Uterus (tissue), 4 donors: Measurements from ENCODE around the gene IDH2. TPM values are rescaled to one million over a fixed set of nuclear protein-coding genes. Genes with fewer than 3 reads are reported as not detected.

Source experiments
- DNase-seq, 2 donors: peaks; one replicate each; pipeline ENCODE4 v3.0.0-alpha.2; 2019 to 2020
- H3K27ac ChIP-seq, 2 donors: fragments of 200-600 bp; sonication (generic); 1 replicate in 1 of 2; 2 replicates in 1 of 2; pipeline ENCODE4 v1.5.1; 2016 to 2018
- H3K27me3 ChIP-seq, 2 donors: fragments of 200-600 bp; sonication (generic); one replicate each; pipeline ENCODE4 v1.5.1; 2018 to 2019; ENCODE audit warnings: control low read depth in 1 of 2
- H3K36me3 ChIP-seq, 2 donors: fragments of 200-600 bp; sonication (generic); one replicate each; pipeline ENCODE4 v1.5.1; 2019; ENCODE audit warnings: control low read depth in 1 of 2
- H3K4me1 ChIP-seq, 2 donors: fragments of 200-600 bp; sonication (generic); one replicate each; pipeline ENCODE4 v1.5.1; 2018 to 2019; ENCODE audit warnings: control low read depth in 1 of 2
- H3K4me3 ChIP-seq, 2 donors: fragments of 200-600 bp; sonication (generic); 1 replicate in 1 of 2; 2 replicates in 1 of 2; pipeline ENCODE4 v1.5.1; 2018 to 2019; ENCODE audit warnings: mild to moderate bottlenecking in 1 of 2
- H3K9me3 ChIP-seq, 2 donors: fragments of 200-600 bp; sonication (generic); one replicate each; pipeline ENCODE4 v1.5.1; 2019; ENCODE audit warnings: control low read depth in 1 of 2
- CTCF ChIP-seq, 4 experiments: fragments of 200-600 bp in 2 of 4; fragments of 450-650 bp in 2 of 4; sonication (generic) in 2 of 4; IDR thresholded peaks; one replicate each; pipeline ENCODE4 v1.5.1; 2016 to 2019; ENCODE audit warnings: antibody characterized with exemption in 4 of 4, mild to moderate bottlenecking in 2 of 4, moderate library complexity in 1 of 4
- POLR2A ChIP-seq, 2 donors: fragments of 450-650 bp; IDR thresholded peaks; one replicate each; pipeline ENCODE4 v1.6.1; 2016; ENCODE audit warnings: antibody characterized with exemption in 2 of 2, mild to moderate bottlenecking in 1 of 2, moderate library complexity in 1 of 2
- intact Hi-C: fragments of 100-400 bp; cut with DNase I; formaldehyde crosslinking; loops from one replicate; pipeline ENCODE4 v1.15.1; 2023; ENCODE audit warnings: low total_unique reads
- small RNA-seq: library from RNA; depleted of rRNA; stranded (forward); fragments of <200 nt; gene quantifications from one replicate; pipeline ENCODE3, GENCODE V24; 2016
- total RNA-seq, 4 donors: library from RNA; depleted of rRNA in 3 of 4; stranded (reverse); fragments of >200 nt in 3 of 4; gene quantifications; one replicate each; pipeline versions ENCODE4 v1.1.0 to v1.2.4, GENCODE V29; 2014 to 2023
- donor health status: DM: yes; HTN: yes; CAD: no.

Gene IDH2
- total RNA-seq, 4 donors from 2014 or later: 4.1 to 93.8 (median 21.5) TPM

GRCh38 chr15:90033448-90033847 lies 68.8 kb downstream of the IDH2 start:
- no peaks in the 10 kb centered on the region for H3K36me3 ChIP-seq
- H3K27ac ChIP-seq: no peak overlapping the region
- no peak for DNase-seq
- intact Hi-C loops: no loop called here
- H3K9me3 ChIP-seq: no peaks in the 10 kb centered on the region
- H3K27me3 ChIP-seq: no peaks in the 10 kb centered on the region
- H3K4me3 ChIP-seq: no peak overlapping the region
- peaks cover 0 to 5% of the 10 kb centered on the region in 2 donors for H3K4me1 ChIP-seq
- TF ChIP-seq POLR2A (IDR thresholded peaks at IDR 0.05) (no peak), CTCF (IDR thresholded peaks at IDR 0.05) (no peak)

Small RNAs within 50 kb of the gene (small RNA-seq; reads per million reads assigned to genes)
- gene RF00066: not detected

Other genes starting within 250 kb of the IDH2 start
- gene AP3S2, start 208.5 kb downstream of the IDH2 start, total RNA-seq: 10 to 100 TPM; 17.4 to 70.6 (median 35.9) TPM
- gene ARPIN, start 189.5 kb downstream of the IDH2 start, total RNA-seq: 10 to 100 TPM in 3 of 4 donors, 1 to 10 TPM in 1; 8.2 to 32.8 (median 20.7) TPM
- 10 to 100 TPM in 2 of 4 donors, 1 to 10 TPM in 2; 2.3 to 22.2 (median 8.4) TPM for gene ZNF710, start 101.1 kb downstream of the IDH2 start, total RNA-seq
- gene SEMA4B, start 98.9 kb upstream of the IDH2 start, total RNA-seq: 10 to 100 TPM in 3 of 4 donors, 1 to 10 TPM in 1; 6.7 to 50.1 (median 22.8) TPM
- gene CIB1, start 131.5 kb upstream of the IDH2 start, total RNA-seq: 10 to 100 TPM in 3 of 4 donors, 1 to 10 TPM in 1; 9.5 to 80.7 (median 49.2) TPM
- gene GDPGP1, start 131.7 kb upstream of the IDH2 start, total RNA-seq: 10 to 100 TPM in 1 of 4 donors, 1 to 10 TPM in 1, under 1 TPM in 2; under 0.01 to 15.0 (median 4.0) TPM
- under 1 TPM in 1 of 4 donors, not detected in 3; 0.41 TPM for gene TTLL13, start 147.1 kb upstream of the IDH2 start, total RNA-seq
- 100 to 1,000 TPM in 1 of 4 donors, 10 to 100 TPM in 3; 35.6 to 119 (median 69.4) TPM for gene NGRN, start 163.2 kb upstream of the IDH2 start, total RNA-seq
- gene ZNF774, start 249.8 kb upstream of the IDH2 start, total RNA-seq: 1 to 10 TPM in 3 of 4 donors, under 1 TPM in 1; 0.51 to 5.5 (median 3.8) TPM